ENCODE data around the gene ELK3. TPM values are rescaled to one million over a fixed set of nuclear protein-coding genes. Genes with fewer than 3 reads are reported as not detected.

The ELK3 gene
- total RNA-seq, 2 donors from 2014 or later, result 4.9 to 8.0 TPM

DNA sequence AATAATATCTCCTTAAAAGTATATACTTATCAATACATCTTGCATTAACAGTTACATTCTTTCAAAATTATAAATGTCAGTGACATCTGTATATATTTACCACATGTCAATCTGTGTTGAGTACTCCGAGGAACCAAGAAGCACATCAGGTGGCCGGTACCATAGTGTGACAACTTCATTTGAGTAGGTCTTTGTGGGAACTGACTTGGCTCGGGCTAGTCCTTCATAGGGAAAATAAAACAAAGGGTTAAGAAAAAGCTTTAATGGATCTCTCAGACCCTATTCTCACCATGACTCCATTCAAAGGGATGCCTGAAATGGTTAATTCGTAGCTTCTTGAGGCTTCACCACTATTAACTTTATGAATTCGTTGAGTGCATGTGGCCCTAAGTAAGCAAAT lies 94.9 kb downstream of the ELK3 start:
- H3K9me3 ChIP-seq, result no peaks in the 10 kb centered on the region
- H3K36me3 ChIP-seq (replicated peaks in 1 of 2; ENCODE audit: insufficient read depth in 1 of 2, low read depth in 2 of 2), result peaks cover 0 to 15% of the 10 kb centered on the region in 2 donors
- 87 to 88% methylated on average over 5 of the region's 5 CpGs for WGBS, 2 donors
- DNase-seq (no peak), ATAC-seq (no peak)
- no peaks in the 10 kb centered on the region for H3K4me1 ChIP-seq
- no peaks in the 10 kb centered on the region for H3K27me3 ChIP-seq
- no peak overlapping the region for H3K4me3 ChIP-seq
- H3K27ac ChIP-seq, result no peak overlapping the region
- TF ChIP-seq POLR2A (IDR thresholded peaks at IDR 0.05), result no peak
- TF ChIP-seq, protein P1, sequence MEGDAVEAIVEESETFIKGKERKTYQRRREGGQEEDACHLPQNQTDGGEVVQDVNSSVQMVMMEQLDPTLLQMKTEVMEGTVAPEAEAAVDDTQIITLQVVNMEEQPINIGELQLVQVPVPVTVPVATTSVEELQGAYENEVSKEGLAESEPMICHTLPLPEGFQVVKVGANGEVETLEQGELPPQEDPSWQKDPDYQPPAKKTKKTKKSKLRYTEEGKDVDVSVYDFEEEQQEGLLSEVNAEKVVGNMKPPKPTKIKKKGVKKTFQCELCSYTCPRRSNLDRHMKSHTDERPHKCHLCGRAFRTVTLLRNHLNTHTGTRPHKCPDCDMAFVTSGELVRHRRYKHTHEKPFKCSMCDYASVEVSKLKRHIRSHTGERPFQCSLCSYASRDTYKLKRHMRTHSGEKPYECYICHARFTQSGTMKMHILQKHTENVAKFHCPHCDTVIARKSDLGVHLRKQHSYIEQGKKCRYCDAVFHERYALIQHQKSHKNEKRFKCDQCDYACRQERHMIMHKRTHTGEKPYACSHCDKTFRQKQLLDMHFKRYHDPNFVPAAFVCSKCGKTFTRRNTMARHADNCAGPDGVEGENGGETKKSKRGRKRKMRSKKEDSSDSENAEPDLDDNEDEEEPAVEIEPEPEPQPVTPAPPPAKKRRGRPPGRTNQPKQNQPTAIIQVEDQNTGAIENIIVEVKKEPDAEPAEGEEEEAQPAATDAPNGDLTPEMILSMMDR (IDR thresholded peaks at IDR 0.05), result no peak
- intact Hi-C loops (cut with DNase I), result no loop called here

DNA sequence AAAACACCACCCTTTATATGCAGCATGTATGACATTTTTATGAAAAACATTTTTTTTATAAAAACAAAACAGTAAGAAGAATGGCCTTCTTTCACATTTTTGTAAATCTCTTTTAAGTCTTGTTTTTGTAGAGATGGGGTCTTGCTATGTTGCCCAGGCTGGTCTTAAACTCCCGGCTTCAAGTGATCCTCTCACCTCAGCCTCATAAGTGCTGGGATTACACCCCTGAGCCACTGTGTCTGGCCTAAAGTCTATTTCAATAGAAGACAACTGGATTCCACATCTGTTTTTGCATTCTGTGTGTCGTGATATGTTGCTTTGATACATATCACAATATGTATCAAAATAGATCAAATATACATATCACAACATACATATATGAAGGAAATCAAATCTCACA lies 98.9 kb downstream of the ELK3 start:
- no peak for TF ChIP-seq POLR2A (IDR thresholded peaks at IDR 0.05)
- TF ChIP-seq, protein P1 (IDR thresholded peaks at IDR 0.05), result no peak
- Histone ChIP-seq H3K27ac (no peak overlapping the region), H3K9me3 (no peaks in the 10 kb centered on the region), H3K4me1 (no peaks in the 10 kb centered on the region), H3K36me3 (replicated peaks in 1 of 2; ENCODE audit: insufficient read depth in 1 of 2, low read depth in 2 of 2) (peaks cover 0 to 5% of the 10 kb centered on the region in 2 donors), H3K4me3 (no peak overlapping the region), H3K27me3 (no peaks in the 10 kb centered on the region)
- no peak for DNase-seq
- 93 to 100% methylated on average over 2 of the region's 2 CpGs for WGBS, 2 donors
- no peak for ATAC-seq
- intact Hi-C loops (cut with DNase I), result no loop called here

DNA sequence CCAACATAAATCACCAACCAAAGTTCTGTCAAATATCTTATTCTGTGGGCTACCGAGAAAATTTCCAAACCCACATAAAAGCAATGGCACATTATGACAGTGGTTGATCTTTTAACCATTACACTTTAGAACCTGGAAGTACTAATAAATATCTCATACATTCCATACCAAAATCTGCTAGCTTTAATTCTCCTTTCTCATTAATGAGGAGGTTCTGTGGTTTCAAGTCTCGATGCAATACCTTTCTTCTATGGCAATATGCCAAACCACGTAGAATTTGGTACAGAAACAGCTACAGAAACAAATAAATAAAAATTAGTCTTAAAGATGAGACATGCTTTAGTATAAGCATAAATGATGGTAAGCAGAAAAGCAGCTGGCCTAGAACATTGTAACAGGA lies 100.7 kb downstream of the ELK3 start:
- H3K27ac ChIP-seq, result no peak overlapping the region
- no peak for TF ChIP-seq POLR2A (IDR thresholded peaks at IDR 0.05)
- TF ChIP-seq, protein P1 (IDR thresholded peaks at IDR 0.05), result no peak
- H3K27me3 ChIP-seq, result no peaks in the 10 kb centered on the region
- H3K9me3 ChIP-seq, result no peaks in the 10 kb centered on the region
- no peak for DNase-seq
- no peak for ATAC-seq
- 68 to 70% methylated on average over 3 of the region's 3 CpGs for WGBS, 2 donors
- H3K4me1 ChIP-seq, result no peaks in the 10 kb centered on the region
- H3K36me3 ChIP-seq (replicated peaks in 1 of 2; ENCODE audit: insufficient read depth in 1 of 2, low read depth in 2 of 2), result peaks cover 0 to 5% of the 10 kb centered on the region in 2 donors
- H3K4me3 ChIP-seq, result no peak overlapping the region
- intact Hi-C loops (cut with DNase I), result no loop called here

DNA sequence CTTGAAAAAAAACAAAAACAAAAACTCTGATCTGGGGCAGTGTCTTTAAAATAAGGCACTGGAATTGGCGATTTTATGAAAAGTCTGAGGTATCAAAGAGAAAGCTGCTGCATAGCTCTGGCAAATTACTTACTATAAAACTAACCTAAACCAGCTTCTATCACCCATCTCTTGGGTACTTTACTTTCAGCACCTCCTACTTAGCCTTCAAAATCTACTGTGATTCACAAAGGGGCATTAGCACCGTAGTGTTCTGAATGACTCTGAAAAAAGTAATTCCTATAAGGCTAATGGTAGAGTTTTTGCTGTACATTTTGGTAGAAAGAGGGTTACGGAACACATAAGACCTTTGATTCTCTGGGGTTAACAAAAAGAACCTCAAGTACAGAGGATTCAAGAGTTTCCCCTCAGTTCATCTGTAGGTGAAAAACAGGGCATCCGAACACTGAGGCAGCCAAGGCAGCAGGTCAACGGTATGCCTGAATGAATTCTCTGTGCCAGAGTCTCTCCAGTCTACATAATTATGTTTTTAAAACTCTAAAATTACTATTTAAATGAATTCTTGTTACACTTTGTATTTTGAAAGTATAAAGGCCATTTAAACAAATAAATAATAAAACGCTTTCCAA lies 101.5 kb downstream of the ELK3 start:
- Histone ChIP-seq H3K9me3 (no peaks in the 10 kb centered on the region), H3K4me1 (no peaks in the 10 kb centered on the region), H3K27me3 (no peaks in the 10 kb centered on the region), H3K36me3 (replicated peaks in 1 of 2; ENCODE audit: insufficient read depth in 1 of 2, low read depth in 2 of 2) (peaks cover 0 to 5% of the 10 kb centered on the region in 2 donors), H3K27ac (no peak overlapping the region), H3K4me3 (no peak overlapping the region)
- no peak for TF ChIP-seq POLR2A (IDR thresholded peaks at IDR 0.05)
- TF ChIP-seq, protein P1 (IDR thresholded peaks at IDR 0.05), result no peak
- 92 to 94% methylated on average over 6 of the region's 6 CpGs for whole genome bisulfite sequencing, 2 donors
- ATAC-seq (no peak), DNase-seq (no peak)
- intact Hi-C loops (cut with DNase I), result no loop called here

DNA sequence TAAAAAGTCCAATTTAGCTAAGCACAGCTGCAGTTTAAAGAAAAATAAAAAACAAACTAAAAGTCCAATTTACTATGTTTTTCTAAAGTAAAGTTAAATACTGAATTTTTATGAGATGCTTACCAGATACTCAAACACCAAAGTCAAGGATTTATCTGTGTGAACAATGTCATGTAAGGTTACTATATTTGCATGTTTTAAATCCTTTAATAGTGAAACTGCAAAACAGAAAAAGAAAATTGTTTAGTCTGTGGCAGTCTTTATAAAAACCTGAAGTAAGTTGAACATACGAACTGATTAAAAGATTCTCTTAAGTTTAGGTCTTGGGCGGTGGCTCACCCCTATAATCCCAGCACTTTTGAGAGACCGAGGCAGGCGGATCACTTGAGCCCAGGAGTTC lies 103.3 kb downstream of the ELK3 start:
- Histone ChIP-seq H3K4me3 (no peak overlapping the region), H3K27me3 (no peaks in the 10 kb centered on the region), H3K9me3 (no peaks in the 10 kb centered on the region), H3K4me1 (no peaks in the 10 kb centered on the region), H3K36me3 (replicated peaks in 1 of 2; ENCODE audit: insufficient read depth in 1 of 2, low read depth in 2 of 2) (peaks cover 0 to 5% of the 10 kb centered on the region in 2 donors), H3K27ac (no peak overlapping the region)
- ATAC-seq (no peak), DNase-seq (no peak)
- 91 to 97% methylated on average over 4 of the region's 4 CpGs for WGBS, 2 donors
- no peak for TF ChIP-seq POLR2A (IDR thresholded peaks at IDR 0.05)
- TF ChIP-seq, protein P1 (IDR thresholded peaks at IDR 0.05), result no peak
- intact Hi-C loops (cut with DNase I), result no loop called here

Data from body of pancreas (tissue), 4 donors.